Nucleus accumbens (tissue), 56 donors: ENCODE results near the gene PTPRS.
A peak's percentile ranks its signal among the peaks of the same experiment; 100 is the strongest.
"Not testable (repeated sequence)": the region's sequence is repeated elsewhere in the genome, so short reads cannot be mapped to it uniquely, and the experiment has no call there.

Experiments used
- DNase-seq, 56 donors: peaks; one replicate each; lab custom pipeline; 2025; lab: John Stamatoyannopoulos, UW

The PTPRS gene

DNA sequence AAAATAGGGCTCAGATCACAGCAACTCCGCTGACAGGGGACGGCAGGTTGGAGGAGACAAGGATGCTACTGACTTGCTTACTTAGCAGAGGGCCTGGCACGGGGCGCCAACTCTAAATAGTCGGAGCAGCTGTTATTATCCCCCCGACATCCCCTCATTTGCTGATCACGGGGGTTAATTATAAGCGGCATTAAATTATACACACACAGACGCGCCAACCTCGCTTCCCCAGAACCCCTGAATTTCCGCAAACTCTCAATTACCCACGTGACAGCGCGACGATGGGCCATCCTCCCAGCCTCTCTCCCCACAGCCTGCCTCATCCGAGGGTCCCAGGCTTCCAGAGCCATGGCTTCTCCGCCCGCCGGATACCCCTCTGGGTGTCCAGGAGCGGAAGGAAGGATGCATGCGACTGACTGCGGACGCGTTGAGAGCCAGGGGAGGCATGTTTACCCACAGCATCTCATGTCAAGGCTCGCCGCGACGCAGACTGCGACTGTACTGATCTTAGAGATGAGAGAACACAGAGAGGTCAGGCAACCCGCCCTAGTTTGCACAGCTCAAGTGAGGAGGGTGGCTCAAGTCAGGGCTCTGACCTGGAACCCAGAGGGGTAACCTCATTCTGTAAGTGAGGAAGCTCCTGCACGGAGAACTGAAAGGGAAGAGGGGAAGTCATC is 5.7 kb downstream of the PTPRS start:
- peak in 1 of 56 donors; percentile 2 for DNase-seq

DNA sequence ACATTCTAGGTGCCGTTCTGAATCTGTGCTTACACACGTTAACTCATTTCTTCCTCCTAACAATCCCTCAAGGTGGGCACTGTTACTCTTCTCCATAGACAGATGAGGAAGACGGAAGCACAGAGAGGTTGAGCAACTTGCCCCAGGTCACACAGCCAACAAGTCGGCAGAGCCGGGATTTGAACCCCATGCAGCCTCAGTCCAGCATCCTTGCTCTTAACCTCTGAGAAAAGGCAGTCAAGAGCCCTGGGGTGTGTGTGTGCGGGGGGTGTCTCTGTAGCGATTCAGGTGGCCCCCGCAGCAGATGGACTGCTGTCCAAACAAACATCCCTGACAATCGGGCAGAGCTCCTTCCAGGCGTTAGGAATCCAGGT is 6.3 kb downstream of the PTPRS start:
- no peak for DNase-seq

DNA sequence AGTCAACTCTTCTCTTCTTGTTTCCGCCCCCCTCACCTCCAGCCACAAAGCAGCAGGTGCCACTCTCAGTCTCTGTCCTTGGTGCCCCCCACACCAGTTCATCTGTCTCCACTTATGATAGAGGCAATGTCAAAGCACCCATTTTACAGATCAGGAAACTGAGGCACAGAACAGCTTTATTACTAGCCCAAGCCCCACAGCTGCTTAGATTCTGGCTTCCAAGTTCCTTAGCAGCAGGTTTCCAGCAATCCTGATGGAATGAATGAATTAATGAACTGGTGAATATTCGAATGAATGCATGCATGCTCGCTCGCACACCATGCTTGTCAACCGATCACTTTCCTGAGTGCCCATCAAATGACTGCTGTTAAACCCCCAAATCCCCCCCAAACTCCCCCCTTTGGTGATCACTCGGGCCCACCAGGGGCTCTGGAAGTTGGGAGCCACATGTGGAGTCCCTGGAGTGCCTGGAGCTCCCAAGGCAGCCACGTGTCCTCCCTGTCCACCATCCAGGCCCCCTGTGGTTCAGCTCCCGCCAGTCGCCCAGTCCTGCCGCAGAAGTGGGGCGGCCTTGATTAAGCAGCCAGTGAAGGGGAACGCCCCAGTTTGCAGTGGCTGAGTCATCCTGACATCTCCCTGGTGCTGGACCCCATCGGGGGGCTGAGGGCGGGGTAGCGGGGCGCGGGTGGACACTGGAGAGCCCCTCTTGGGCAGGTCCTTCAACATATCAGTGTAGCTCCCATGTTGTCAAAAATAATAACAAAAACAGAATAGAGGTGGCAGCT is 6.8 kb downstream of the PTPRS start:
- DNase-seq, result no peak

DNA sequence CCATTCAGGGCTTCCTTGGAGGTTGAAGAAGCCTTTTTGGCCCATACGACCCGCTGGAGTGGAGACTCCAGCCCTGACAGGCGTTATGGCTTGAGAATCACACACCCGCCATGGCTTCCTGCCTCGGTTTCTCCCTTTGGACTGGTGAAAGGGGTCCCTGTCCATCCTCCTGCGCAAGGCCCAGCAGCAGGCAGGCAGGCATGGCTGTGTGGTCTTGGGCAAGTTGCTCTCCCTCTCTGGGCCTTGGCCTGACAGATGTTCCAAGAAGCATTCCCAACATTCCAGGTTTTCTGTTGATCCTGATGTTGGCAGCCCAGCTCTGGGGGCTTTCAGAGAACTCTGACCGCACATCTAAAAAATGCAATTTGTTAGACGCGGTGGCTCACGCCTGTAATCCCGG is 8.1 kb downstream of the PTPRS start:
- DNase-seq, result no peak

DNA sequence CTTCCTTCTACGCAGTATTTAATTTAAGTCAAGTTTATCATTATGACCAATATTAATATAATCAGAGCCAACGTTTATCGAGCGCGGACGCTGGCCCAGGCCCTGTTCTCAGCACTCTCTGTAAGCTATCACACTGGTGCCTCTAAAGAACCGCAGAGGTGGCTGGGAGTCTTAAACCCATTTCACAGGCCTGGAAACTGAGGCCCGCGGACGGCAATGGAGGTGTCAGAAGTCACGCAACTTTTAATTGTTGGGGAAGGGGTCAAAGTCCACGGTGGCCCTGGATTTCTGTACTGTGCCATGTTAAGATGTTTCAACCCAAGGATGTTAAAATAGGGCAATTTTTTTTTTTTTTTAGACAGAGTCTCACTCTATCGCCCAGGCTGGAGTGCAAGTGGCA is 8.8 kb downstream of the PTPRS start:
- no peak for DNase-seq

DNA sequence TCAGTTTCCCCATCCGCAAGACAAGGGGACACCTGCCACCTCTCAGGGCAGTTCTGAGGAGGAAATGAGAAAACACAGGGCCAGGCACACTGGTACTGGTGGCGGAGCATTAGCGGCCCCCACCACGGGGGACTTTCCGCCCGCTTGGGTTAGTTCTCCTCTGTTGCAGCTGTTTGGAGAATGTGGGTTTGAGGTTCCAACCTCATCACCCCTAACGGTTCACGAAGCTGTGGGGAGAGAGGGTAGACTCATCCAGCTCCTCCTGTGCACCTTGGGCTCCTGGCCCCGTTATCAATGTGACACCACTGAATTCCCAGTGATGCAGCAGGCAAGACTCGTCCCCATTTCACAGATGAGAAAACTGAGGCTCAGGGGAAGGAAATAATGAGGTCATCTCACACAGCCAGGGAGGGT is 10.3 kb downstream of the PTPRS start:
- DNase-seq, result no peak

DNA sequence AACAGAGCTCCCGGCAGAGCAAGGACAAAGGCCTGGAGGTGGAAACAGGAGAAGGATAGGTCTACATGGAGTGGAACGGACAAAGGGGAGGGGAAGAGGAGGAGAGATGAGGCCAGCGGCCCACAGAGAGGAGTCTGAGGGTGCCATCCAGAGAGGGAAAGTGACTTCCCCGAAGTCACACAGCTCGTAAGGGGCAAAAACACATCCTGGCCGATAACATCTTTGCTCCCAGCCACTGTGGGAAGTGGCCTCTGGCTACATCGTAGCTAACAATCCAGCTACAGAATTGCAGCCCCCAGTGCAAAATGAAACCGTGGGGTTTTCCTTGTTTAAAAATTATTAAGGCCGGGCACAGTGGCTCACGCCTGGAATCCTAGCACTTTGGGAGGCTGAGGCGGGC is 11.5 kb downstream of the PTPRS start:
- no peak for DNase-seq

DNA sequence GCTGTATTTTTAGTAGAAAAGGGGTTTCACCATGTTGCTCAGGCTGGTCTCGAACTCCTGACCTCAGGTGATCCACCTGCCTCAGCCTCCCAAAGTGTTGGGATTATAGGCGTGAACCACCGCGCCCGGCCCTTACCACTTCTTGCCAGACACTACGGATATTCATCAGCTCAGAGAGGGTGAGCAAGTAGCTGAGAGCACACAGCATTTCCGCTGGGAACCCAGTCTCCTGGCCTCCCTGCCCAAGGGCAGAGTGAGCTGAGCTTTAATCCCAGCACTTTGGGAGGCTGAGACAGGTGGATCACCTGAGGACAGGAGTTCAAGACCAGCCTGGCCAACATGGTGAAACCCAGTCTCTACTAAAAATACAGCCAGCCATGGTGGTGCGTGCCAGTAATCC is 12.2 kb downstream of the PTPRS start:
- not testable (repeated sequence) for DNase-seq

DNA sequence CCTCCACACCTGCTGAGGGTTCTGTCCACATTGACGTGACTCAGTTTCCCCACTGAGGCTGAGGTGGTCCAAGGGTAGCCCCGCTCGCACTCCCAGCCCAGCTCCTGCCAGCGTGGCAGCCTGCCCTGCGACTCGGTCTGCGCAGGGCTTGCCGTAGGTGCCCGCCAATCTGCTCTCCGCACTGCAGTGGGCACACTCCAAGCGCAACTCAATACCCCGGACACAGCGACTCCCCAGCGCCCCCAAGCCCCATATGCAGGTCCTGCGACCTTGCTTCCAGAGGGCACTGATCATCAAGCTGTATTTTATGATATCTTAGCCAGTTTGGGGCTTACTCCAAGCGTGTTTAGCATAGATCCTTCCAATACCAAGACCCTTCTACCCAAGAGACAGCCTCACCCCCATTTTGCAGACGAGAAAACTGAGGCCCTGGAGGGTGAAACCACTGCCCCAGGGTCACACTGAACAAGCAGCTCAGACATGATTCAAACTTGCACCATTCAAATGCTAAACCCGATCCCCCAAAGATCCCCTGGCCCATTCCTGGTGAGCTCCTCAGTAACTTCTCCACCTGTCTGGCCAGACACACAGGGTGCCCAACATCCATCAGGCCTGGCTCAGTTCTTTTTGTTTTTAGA is 13.5 kb downstream of the PTPRS start:
- DNase-seq, result no peak

DNA sequence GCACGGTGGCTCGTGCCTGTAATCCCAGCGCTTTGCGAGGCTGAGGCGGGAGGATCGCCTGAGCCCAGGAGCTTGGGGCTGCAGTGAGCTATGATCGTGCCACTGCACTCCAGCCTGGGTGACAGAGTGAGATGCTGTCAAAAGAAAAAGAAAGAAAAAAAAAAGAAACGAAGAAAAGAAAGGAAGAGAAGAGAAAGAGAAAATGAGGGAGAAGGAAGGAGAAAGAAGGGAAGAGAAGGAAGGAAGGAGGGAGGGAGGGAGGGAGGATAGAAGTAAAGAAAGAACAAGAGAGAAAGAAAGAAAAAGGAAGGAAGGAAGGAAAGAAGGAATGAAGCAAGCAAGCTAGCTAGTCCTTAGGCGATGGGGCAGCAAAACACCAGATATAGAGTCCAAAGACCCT is 14.1 kb downstream of the PTPRS start:
- no peak for DNase-seq

DNA sequence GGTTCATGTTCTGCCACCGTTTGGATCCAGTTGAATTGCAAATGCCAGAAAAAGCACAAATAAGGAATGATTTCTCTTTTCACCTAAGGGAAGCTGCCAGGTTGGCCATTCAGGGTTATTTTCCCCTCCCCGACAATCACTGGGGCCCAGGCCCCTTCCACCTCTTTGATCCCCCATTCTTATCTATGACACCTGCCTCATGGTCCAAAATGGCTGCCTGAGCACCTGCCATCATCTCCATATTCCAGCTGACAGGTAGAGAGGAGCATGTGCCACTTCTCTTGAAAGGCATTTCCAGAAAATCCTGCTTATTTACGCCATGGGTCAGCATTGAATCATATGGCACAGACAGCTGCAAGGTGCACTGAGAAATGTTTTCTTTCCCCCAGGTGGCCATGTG is 15.7 kb downstream of the PTPRS start:
- DNase-seq, result no peak

DNA sequence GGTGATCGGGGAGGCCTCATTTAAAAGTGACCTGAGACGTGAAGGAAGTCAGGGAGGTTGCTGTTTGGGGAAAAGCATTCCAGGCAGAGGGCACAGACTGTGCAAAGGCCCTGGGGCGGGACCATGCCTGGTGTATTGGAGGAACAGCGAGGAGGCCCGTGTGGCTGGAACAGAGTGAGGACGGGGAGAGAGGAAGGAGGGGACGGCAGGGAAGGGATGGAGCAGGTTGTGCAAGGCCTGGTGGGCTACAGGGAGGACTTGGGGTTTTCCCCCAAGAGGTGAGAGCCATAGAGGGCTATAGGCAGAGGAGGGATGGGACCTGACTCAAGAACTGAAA is 17.2 kb downstream of the PTPRS start:
- no peak for DNase-seq

DNA sequence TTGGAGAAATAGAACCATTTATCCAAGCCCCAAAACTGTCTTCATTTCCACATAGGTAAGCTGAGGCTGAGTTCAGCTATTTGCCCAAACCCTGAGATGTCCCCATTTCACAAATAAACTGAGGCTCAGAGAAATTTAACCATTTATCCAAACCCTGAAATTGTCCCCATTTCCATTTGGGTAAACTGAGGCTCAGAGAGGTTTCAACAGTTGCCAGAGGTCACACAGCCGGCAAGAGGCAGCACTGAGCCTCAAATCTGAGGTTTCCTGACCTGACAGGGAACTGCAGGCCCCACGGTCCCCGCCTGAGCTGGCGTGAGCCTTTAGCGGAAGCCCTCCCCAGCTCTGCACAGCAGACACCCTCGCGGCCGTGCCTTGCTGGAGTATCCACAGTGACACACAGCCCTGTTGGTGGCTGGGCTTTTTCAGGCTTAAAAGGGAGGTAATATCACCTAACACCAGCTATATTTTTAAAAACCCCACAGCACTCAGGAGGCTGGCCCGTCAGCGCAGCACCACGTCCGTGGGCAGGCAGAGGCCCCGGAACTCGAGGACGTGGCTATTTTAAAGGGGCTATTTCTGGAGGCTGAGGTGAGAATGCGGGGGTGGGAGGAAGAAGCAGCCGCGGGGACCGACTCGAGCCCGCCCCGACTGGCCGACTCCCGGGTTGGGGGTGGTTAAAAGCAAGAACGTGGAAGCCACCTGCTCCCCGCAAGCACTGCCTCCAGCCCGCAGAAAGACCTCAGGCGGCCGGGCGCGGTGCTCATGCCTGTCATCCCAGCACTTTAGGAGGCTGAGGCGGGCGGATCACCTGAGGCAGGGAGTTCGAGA is 18.5 kb downstream of the PTPRS start:
- DNase-seq, result no peak

DNA sequence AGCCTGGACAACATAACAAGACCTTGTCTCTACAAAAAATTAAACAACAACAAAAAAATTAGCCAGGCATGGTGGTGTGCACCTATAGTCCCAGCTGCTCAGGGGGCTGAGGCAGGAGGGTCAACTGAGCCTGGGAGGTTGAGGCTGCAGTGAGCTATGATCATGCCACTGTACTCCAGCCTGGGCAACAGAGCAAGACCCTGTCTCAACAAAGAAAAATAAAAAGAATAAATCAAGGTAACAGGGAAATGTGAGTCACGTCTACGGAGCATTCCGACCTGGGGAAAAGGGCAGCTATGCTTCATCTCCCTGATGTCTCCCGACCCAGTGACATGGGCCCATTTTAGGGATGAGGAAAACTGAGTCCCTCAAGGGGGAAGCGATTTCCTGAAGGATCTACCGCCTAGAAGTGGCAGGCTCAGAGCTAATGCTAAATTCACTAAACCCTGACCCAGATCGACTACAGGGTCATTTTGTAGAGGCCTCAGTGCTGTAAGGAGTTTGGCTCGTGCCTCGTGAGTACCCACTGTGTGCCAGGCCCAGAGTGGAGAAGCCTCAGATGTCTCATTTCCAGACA is 19.5 kb downstream of the PTPRS start:
- no peak for DNase-seq

DNA sequence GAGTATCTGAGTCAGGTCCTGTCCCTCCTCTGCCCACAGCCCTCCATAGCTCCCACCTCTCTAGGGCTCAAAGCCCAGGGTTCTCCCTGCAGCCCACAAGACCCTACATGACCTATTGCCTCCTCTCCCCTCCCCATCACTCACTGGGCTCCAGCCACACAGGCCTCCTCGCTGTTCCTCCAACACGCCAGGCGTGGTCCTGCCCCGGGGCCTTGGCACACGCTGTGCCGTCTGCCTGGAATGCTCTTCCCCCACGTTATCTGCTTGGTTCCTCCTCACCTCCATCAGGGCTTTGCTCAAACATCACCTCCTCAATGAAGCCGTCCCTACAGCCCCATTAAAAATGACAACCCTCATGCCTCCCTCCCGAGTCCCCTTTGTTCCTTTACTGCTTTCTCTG is 21.1 kb downstream of the PTPRS start:
- DNase-seq, result no peak

DNA sequence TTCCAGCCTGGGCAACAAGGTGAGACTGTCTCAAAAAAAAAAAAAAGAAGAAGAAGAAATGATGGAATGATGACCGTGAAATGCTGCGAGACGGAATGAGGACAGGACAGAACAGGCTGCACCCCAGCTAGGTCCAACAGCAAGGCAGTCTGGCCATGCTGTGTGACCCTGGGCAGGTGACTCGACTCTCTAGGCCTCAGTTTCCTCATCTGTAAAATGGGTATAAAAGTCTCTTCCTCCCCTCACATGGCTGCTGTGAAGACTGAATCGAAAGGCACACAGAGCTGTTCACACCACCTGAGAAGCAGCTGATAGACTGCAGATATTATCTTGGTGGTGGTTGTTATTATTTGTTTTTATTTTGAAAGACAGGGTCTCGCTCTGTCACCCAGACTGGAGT is 22.3 kb downstream of the PTPRS start:
- DNase-seq, result no peak

DNA sequence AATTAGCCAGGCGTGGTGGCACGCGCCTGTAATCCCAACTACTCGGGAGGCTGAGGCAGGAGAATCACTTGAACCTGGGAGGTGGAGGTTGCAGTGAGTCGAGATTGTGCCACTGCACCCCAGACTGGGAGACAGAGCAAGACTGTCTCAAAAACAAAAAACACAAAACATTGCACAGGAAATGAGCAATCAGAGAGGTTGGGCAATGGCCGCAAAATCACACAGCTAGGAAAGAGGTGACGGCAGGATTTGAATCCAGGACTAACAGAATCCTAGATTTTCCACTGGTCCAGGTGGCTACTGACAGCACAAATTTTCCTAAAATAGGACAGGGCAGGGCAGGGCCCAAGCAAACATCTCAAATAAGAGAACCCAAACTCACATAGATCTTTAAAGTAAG is 23.3 kb downstream of the PTPRS start:
- no peak for DNase-seq

DNA sequence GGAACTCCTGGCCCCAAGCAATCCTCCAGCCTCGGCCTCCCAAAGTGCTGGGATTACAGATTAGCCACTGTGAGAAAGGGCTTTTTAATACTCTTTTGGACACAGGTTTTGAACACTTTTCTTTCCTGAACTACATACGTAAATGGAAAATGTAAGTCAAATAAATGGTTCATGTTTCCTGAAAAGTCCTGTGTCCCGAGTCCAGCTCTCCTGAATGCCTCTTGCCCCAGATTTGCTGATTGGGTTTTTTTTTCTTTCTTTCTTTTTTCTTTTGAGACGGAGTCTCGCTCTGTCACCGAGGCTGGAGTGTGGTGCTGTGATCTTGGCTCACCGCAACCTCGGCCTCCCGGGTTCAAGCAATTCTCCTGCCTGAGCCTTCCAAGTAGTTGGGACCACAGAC is 24.5 kb downstream of the PTPRS start:
- DNase-seq, result no peak

DNA sequence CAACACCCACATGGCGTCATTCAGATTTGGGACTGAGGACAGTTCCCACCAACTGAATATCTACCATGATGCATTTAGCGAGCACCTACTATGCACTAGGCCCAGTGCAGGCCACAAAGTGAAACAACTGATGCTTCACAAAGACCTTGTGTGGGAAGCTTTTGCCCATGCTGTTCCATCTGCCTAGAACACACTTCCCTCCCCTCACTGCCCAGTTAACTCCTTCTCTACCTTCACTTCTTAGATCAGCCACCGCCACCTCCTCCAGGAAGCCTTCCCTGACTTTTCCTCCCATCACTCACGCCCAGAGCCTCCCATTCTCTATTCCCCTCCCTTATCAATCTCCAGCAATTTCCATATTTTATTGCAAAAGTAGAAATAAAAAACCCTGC is 25.7 kb downstream of the PTPRS start:
- no peak for DNase-seq

DNA sequence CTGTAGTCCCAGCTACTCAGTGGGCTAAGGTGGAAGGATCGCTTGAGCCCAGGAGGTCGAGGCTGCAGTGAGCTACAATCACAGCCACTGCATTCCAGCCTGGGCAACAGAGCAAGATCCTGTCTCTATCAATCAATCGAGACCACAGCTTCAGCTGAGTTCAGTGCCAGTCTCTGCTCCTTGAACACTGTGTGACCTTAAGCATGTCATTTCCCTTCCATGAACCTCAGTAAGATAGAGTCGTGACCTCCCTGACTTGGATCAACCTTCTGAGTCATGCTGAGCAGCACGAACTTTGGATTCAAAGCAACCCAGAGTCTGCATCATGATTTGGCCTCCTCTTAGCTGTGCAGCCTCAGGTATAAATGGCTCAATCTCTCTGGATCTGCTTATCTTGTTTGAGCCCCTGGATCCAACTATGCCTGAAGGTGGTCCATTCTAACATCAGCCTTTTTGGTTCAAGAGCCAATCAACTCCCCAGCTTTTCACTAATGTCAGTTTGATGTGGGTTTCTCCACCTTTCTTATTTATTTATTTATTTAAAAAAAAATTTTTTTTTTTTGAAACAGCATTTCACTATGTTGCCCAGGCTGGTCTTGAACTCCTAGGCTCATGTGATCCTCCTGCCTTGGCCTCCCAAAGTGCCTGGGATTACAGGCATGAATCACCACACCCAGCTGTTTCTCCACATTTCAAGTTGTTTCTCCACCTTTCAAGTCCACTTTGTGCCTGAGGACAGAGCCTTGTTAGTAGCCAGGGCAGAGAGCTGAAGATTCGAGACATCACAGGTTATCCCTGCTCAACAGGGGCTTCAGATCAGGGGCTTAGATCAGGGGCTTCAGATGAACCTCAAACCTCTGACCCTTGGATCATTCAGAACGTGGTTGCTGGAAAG is 26.4 kb downstream of the PTPRS start:
- no peak for DNase-seq
